Pancreas (tissue), 10 donors: ENCODE measurements around the gene AKAP13. TPM values are rescaled to one million over a fixed set of nuclear protein-coding genes. Genes with fewer than 3 reads are reported as not detected.
"Not testable (repeated sequence)": the region's sequence is repeated elsewhere in the genome, so short reads cannot be mapped to it uniquely, and the experiment has no call there.

Experiments
- ATAC-seq, 4 donors: fragments of 200-7000 bp; cut with Tn5 transposase; one replicate each; pipeline versions ENCODE4 v1.8.0 to v1.9.1; 2020; ENCODE audit warnings: mild to moderate bottlenecking in 4 of 4, moderate library complexity in 4 of 4
- DNase-seq, 6 donors: peaks; one replicate each; pipeline ENCODE4 v3.0.0-alpha.2; 2020
- FAIRE-seq: peaks from 2 replicates; lab custom pipeline; 2012; peaks lifted over from hg19 to GRCh38; lab: Jason Lieb, UNC
- H3K27ac ChIP-seq, 4 donors: fragments of 200-600 bp; sonication (generic); 1 replicate in 3 of 4; 2 replicates in 1 of 4; pipeline versions ENCODE4 v1.5.0 to v1.8.0; 2020
- H3K27me3 ChIP-seq, 4 donors: fragments of 200-600 bp; one replicate each; pipeline ENCODE4 v1.8.0; 2021
- H3K36me3 ChIP-seq, 3 donors: fragments of 200-600 bp; sonication (generic) in 1 of 3; one replicate each; pipeline versions ENCODE4 v1.5.0 to v1.8.0; 2020 to 2021
- H3K4me1 ChIP-seq, 3 donors: fragments of 200-600 bp; one replicate each; pipeline ENCODE4 v1.8.0; 2021
- H3K4me3 ChIP-seq, 4 donors: fragments of 200-600 bp; sonication (generic) in 2 of 4; one replicate each; pipeline versions ENCODE4 v1.5.0 to v1.8.0; 2020 to 2021
- H3K9me3 ChIP-seq, 4 donors: fragments of 200-600 bp; one replicate each; pipeline ENCODE4 v1.8.0; 2021
- CTCF ChIP-seq, 4 donors: fragments of 200-600 bp; sonication (generic) in 3 of 4; IDR thresholded peaks; one replicate each; pipeline versions ENCODE4 v1.5.0 to v1.8.0; 2021; ENCODE audit warnings: antibody characterized with exemption in 4 of 4
- WGBS, 2 donors: extraction: QIAGEN DNeasy Blood & Tissue Kit; methylation state at CpG; one replicate each; pipeline ENCODE4 v1.1.7; 2013; 5-methylcytosine and 5-hydroxymethylcytosine counted together
- intact Hi-C, 3 donors: fragments of 100-400 bp; cut with DNase I; formaldehyde crosslinking; loops; one replicate each; pipeline versions ENCODE4 v1.11.1 to v1.14.2; 2022
- polyA plus RNA-seq, 2 donors: library from polyadenylated mRNA; stranded (reverse); fragments of 200-250 nt; gene quantifications; one replicate each; pipeline ENCODE4 v1.2.3, GENCODE V29; 2013
- total RNA-seq, 6 donors: library from RNA; stranded (reverse); fragmentation: NEBNext Ultra II Directional in 4 of 6; extraction: Animal tissue kit (Norgen Biotek cat#: 25700) in 4 of 6; gene quantifications; one replicate each; pipeline versions ENCODE4 v1.2.1 to v1.2.4, GENCODE V29; 2021 to 2023
- donor health status: healthy with polysubstance abuse.
- donor health status: DM: no; HTN: no; CAD: no; lungs with moderate emphysema.
- donor health status: DM: no; HTN: no; CAD: no.
- donor health status: control.
- donor health status: control.
- donor health status: Bipolar disorder and iron deficiency.
- donor health status: DM: yes; HTN: yes; CAD: no.
- donor health status: DM: no; HTN: no; CAD: no.
- donor health status: DM: no; HTN: no; CAD: no.
- donor health status: DM: yes; HTN: yes; CAD: no.

Gene AKAP13
- total and polyA plus RNA-seq, 8 donors: 64.9 to 139 (median 89.9) TPM

GRCh38 chr15:85532689-85533088, 152.3 kb downstream of the AKAP13 start:
- Histone ChIP-seq H3K27ac (no peak overlapping the region), H3K4me3 (no peak overlapping the region), H3K4me1 (peaks cover 17 to 34% (median 32%) of the 10 kb centered on the region in 3 donors), H3K36me3 (no peaks in the 10 kb centered on the region), H3K27me3 (no peaks in the 10 kb centered on the region), H3K9me3 (no peaks in the 10 kb centered on the region)
- 17 to 18% methylated on average over 3 of the region's 3 CpGs for WGBS, 2 donors
- intact Hi-C loops: no loop called here
- ATAC-seq: peak; percentile 60 to 85 (median 78)
- TF ChIP-seq CTCF (IDR thresholded peaks at IDR 0.05): no peak
- no peak for FAIRE-seq
- peak in 4 of 6 donors; percentile 21 to 56 (median 44) for DNase-seq

- FAIRE-seq (no peak), ATAC-seq (peak in 3 of 4 donors; percentile 59 to 69 (median 66)), DNase-seq (no peak)
- intact Hi-C loops: no loop called here
- Histone ChIP-seq H3K4me1 (peaks cover 6 to 22% (median 21%) of the 10 kb centered on the region in 3 donors), H3K9me3 (no peaks in the 10 kb centered on the region), H3K27me3 (no peaks in the 10 kb centered on the region), H3K36me3 (no peaks in the 10 kb centered on the region), H3K4me3 (no peak overlapping the region), H3K27ac (peak overlapping the region in 1 of 4 donors; percentile 9)
- TF ChIP-seq CTCF (IDR thresholded peaks at IDR 0.05): no peak
- 93 to 94% methylated on average over 2 of the region's 2 CpGs for WGBS, 2 donors
Observed at GRCh38 chr15:85534031-85534430, 153.6 kb downstream of the AKAP13 start.

GRCh38 chr15:85535533-85536330, 155.3 kb downstream of the AKAP13 start:
- H3K27me3 ChIP-seq, intact Hi-C loops, FAIRE-seq, DNase-seq, H3K36me3 ChIP-seq, H3K9me3 ChIP-seq, H3K4me3 ChIP-seq: not testable (repeated sequence)
- ATAC-seq: peak in 3 of 4 donors; percentile 49 to 61 (median 53)
- 86 to 88% methylated on average over 7 of the region's 7 CpGs for WGBS, 2 donors
- Histone ChIP-seq H3K27ac (peak overlapping the region in 1 of 4 donors; percentile 6), H3K4me1 (peaks cover 6 to 22% (median 21%) of the 10 kb centered on the region in 3 donors)

GRCh38 chr15:85536341-85536740, 155.9 kb downstream of the AKAP13 start:
- Histone ChIP-seq H3K36me3 (no peaks in the 10 kb centered on the region), H3K4me1 (peaks cover 6 to 23% (median 23%) of the 10 kb centered on the region in 3 donors), H3K27ac (no peak overlapping the region), H3K9me3 (no peaks in the 10 kb centered on the region), H3K4me3 (no peak overlapping the region), H3K27me3 (no peaks in the 10 kb centered on the region)
- WGBS, 2 donors: 80 to 95% methylated on average over 4 of the region's 4 CpGs
- no peak for ATAC-seq
- DNase-seq: no peak
- intact Hi-C loops: no loop called here
- FAIRE-seq: no peak
- no peak for TF ChIP-seq CTCF (IDR thresholded peaks at IDR 0.05)

GRCh38 chr15:85539491-85539890, 159.1 kb downstream of the AKAP13 start:
- no peak for TF ChIP-seq CTCF (IDR thresholded peaks at IDR 0.05)
- intact Hi-C loops: no loop called here
- FAIRE-seq (no peak), ATAC-seq (no peak), DNase-seq (no peak)
- Histone ChIP-seq H3K27me3 (no peaks in the 10 kb centered on the region), H3K27ac (no peak overlapping the region), H3K9me3 (no peaks in the 10 kb centered on the region), H3K36me3 (no peaks in the 10 kb centered on the region), H3K4me3 (no peak overlapping the region), H3K4me1 (peaks cover 7 to 42% (median 38%) of the 10 kb centered on the region in 3 donors)
